Lower leg skin (tissue), 3 donors: ENCODE measurements around the gene ADGRG7.

Experiments used
- POLR2A ChIP-seq, 2 donors: fragments of 450-650 bp; IDR thresholded peaks; one replicate each; pipeline ENCODE4 v1.6.1; 2016 to 2017; ENCODE audit warnings: antibody characterized with exemption in 2 of 2, mild to moderate bottlenecking in 1 of 2, moderate library complexity in 1 of 2
- TF ChIP-seq, protein P1 (sequence below), 3 donors: fragments of 450-650 bp; IDR thresholded peaks; one replicate each; pipeline ENCODE4 v1.5.1; 2016; ENCODE audit warnings: antibody characterized with exemption in 3 of 3, mild to moderate bottlenecking in 3 of 3, moderate library complexity in 2 of 3

- TF ChIP-seq, protein P1, sequence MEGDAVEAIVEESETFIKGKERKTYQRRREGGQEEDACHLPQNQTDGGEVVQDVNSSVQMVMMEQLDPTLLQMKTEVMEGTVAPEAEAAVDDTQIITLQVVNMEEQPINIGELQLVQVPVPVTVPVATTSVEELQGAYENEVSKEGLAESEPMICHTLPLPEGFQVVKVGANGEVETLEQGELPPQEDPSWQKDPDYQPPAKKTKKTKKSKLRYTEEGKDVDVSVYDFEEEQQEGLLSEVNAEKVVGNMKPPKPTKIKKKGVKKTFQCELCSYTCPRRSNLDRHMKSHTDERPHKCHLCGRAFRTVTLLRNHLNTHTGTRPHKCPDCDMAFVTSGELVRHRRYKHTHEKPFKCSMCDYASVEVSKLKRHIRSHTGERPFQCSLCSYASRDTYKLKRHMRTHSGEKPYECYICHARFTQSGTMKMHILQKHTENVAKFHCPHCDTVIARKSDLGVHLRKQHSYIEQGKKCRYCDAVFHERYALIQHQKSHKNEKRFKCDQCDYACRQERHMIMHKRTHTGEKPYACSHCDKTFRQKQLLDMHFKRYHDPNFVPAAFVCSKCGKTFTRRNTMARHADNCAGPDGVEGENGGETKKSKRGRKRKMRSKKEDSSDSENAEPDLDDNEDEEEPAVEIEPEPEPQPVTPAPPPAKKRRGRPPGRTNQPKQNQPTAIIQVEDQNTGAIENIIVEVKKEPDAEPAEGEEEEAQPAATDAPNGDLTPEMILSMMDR (IDR thresholded peaks at IDR 0.05) = no peak
- TF ChIP-seq POLR2A (IDR thresholded peaks at IDR 0.05) = no peak
These were observed 116.6 kb downstream of the ADGRG7 start for GRCh38 chr3:100725935-100726513.
